Mesodermal cell (in vitro differentiated cells): ENCODE data around the gene GRAP. TPM values are rescaled to one million over a fixed set of nuclear protein-coding genes. Genes with fewer than 3 reads are reported as not detected.
"Not testable (repeated sequence)": the region's sequence is repeated elsewhere in the genome, so short reads cannot be mapped to it uniquely, and the experiment has no call there.

Source experiments
- H3K27ac ChIP-seq: 2 replicates; pipeline ENCODE4 v1.7.0; 2013; ENCODE audit warnings: mild to moderate bottlenecking, low read depth, low read length, moderate library complexity; ENCODE audit not compliant: severe bottlenecking
- H3K36me3 ChIP-seq: 2 replicates; pipeline ENCODE4 v1.7.1; 2013; ENCODE audit warnings: mild to moderate bottlenecking, low read length, moderate library complexity; ENCODE audit not compliant: control insufficient read depth, insufficient read depth
- H3K4me1 ChIP-seq: one replicate; pipeline ENCODE4 v1.7.1; 2013; ENCODE audit warnings: mild to moderate bottlenecking, low read length; ENCODE audit not compliant: insufficient read depth, control insufficient read depth, poor library complexity, severe bottlenecking
- H3K4me3 ChIP-seq: 2 replicates; pipeline ENCODE4 v1.7.0; 2013; ENCODE audit warnings: low read length, control low read depth, mild to moderate bottlenecking; ENCODE audit not compliant: insufficient read depth, poor library complexity, severe bottlenecking; ENCODE audit errors: extremely low read depth
- H3K9me3 ChIP-seq: 2 replicates; pipeline ENCODE4 v1.7.1; 2013; ENCODE audit warnings: mild to moderate bottlenecking, low read length, moderate library complexity; ENCODE audit not compliant: control insufficient read depth
- WGBS, 2 experiments: methylation state at CpG; one replicate each; pipeline ENCODE4 v1.1.5; 2013; ENCODE audit warnings: missing lambda C conversion rate in 2 of 2; ENCODE audit not compliant: insufficient coverage in 2 of 2; 5-methylcytosine and 5-hydroxymethylcytosine counted together
- polyA plus RNA-seq, 2 experiments: library from polyadenylated mRNA; stranded (reverse); fragments of 50-300 nt; gene quantifications; one replicate each; pipeline ENCODE4 v1.2.3, GENCODE V29; 2013

The GRAP gene
- 4.4 TPM for polyA plus RNA-seq (2013, experiment 1 of 2)
- 3.8 TPM for polyA plus RNA-seq (2013, experiment 2 of 2)

DNA sequence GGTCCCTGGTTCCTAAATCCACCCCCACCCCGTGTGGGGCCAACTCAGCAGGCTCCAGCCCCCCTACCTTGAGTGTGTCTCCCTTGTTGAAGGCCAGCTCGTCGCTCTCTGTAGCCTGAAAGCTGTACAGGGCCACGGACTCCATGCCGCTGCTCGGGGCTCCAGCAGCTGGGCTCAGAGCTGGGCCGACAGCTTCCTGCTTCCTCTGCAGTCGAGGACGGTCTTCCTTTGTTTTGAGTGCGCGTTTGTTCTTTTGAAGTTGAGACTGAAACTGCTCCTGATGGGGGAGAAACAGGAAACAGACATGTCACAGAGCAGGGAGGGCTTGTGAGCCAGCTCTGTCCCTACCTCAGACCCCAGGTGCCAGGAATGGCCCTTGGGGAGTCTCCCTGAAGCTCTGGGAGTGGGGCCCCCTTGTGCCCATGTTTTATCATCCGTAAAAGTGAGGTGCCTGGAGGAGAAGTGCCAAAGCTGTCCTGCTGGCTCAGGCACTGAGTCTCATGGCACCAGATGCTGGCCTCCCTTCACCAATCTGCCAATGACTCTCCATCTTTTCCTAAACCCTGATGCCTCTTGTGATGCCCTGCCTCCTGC, at the start of gene GRAP:
GRAP (minus strand) TSS at position 176 of the 594 bp plus-strand sequence; CDS start at position 145, 31 bp downstream.
- H3K27ac ChIP-seq, H3K36me3 ChIP-seq, H3K4me3 ChIP-seq, H3K4me1 ChIP-seq, H3K9me3 ChIP-seq: not testable (repeated sequence)
- no CpG with 5 or more reads among the region's 12 CpGs for WGBS, 2 experiments

DNA sequence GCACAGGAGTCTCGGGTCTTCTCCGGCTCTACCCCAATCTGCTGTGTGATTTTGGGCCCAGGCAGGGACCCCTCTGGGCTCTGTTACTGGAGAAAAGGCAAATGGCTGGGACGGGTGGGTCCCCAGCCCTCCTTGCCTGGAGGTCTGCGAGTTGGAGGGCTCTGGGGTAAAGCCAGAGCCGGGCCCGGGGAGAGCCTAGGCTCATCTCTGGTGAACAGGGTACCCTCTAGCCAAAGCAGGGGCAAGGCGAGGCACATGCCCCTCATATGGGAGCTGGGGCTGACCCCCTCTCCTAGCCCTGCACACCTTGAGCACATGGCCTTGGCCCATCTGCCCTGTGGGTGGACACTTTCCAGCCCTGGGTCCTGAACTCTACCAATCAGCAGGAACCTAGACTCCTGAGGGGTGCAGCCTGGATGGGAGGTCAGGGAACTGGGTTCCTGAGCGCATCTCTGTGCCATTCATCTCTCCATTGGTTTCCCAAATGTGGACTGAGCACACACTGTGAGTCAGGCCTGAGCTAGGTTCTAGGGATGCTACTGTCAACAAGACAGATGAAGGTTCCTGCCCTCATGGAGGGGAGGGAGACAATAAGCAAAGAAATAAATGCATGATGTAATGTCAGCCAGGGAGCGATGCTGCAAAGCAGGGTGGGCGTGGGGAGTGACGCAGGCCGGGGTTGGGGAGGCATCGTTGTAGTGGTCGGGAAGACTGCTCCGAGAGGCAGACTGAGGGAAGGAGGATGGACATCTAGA, 47.1 kb upstream of the GRAP start:
- 93 to 100% methylated on average over 2 to 3 of the region's 15 CpGs for WGBS, 2 experiments
- H3K4me3 ChIP-seq, H3K4me1 ChIP-seq, H3K27ac ChIP-seq, H3K36me3 ChIP-seq, H3K9me3 ChIP-seq: not testable (repeated sequence)

DNA sequence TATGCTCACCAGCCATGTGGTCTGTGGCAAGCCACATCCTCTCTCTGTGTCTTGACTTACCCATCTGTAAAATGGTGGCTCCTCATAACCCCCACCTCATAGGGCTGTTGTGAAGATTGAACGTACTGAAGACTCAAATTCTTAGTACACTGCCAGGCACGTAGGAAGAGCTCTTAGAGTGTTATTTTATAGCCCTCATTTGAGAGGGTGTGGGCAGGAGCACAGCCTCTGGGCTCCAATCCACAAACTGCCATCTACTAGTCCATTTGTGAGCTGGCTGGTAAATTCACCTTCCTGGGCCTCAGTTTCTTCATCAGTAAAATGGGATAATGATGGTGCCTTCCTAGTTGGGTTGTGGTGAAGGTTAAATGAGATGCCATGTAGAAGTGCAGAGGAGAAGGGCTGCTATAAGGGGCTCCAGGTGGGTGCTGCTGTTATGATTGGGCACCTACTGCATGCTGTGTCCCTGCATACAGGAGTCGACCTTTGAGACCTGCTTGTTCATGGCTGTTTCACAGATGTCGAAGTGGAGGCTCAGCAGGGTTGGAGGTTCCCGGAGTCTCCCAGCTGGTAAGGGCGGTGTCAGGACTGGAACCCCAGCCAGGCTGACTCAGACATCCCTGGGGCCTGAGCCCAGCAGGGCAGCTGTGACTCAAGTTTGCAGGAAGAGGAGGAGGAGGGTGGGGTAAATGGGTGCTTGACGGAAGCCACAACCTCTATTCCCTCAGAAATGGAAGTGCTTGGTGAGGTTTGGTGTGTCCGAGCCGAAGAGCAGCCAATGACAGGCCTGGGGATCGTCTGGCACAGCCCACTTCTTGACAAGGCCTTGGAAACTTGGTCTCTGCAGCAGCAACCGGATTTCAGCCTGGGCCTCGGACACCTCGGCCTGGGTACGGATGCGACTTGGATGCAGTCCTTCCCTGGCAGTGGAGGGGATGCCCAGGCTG, 46.3 kb upstream of the GRAP start:
- not testable (repeated sequence) for H3K9me3 ChIP-seq, H3K4me3 ChIP-seq, H3K36me3 ChIP-seq, H3K4me1 ChIP-seq, H3K27ac ChIP-seq
- WGBS, 2 experiments: no CpG with 5 or more reads among the region's 15 CpGs

DNA sequence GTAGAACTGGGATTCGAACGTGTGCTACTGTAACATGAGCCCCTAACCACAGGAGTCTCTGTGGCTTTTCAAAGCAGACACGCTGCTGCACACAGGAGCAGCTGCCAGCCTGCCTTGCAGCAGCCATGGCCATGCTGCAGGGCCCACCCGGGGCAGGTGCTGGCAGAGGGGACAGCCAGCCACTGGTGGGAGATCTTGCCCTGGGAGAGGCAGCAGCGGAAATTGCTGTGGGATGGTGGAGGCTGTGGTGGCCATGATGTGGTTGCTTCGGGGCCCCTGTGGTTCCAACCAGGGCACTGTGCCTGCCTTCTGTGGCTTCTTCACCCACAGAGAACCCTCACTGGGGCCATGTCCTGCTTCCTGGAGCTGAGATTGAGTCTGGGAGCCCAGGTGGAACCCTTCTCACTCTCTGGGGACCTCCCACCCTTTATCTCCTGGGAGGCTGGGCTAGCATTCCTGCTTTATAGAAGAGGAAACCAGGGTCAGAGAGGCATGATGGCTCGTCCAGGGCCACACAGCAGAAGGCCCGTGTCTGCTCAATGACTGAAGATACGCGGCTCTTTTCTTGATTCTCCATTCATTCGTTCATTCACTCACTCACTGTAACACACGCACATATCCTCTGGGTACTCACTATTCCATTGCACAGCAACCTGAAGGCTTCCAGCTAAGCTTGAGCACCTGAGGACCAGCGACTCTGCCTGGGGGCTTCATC, 43.5 kb upstream of the GRAP start:
- H3K36me3 ChIP-seq, H3K4me3 ChIP-seq, H3K27ac ChIP-seq, H3K4me1 ChIP-seq, H3K9me3 ChIP-seq: not testable (repeated sequence)
- WGBS, 2 experiments: no CpG with 5 or more reads among the region's 13 CpGs

DNA sequence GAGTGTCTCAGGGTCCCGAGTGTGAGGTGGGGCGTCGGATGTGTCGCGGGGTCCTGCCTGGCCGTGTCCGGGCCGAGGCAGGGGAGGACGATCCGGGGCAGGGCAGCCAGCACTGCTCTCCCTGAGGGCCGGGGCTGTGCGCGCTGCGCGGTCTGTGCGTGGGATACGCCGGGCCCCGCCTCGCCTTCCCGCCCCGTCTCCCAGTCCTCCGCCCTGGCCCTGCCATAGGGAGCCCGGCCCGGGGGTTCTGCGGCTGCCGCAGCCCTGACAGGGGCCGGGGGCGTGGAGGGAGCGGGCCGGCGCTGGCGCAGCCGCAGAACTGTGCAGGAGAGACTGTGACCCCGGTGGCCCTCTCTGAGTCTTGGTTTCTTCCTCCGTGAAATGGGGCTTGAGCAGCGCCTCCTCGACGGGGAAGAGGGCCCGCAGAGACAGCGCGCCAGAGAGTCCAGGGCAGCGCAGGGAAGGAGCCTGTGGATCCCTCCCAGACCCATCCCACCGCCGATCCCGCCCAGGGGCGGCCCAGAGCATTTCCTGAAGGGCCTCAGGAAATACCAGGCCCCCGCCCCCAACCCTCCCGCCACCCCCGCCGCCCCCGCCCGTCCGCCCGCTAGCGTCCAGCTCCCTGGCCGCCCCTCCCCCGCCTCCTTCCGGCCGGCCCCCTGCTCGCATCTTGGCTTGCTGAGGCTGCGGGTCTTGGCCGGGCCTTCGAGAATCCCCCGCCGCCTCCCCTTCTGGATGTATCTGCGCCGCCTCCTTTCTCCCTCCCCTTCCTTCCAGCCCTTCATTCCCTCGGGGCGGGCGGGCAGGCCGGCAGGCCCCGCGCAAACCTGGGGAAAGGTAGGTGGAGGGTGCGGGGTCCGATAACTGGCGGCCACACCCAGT, 42.3 kb upstream of the GRAP start:
- not testable (repeated sequence) for H3K27ac ChIP-seq

DNA sequence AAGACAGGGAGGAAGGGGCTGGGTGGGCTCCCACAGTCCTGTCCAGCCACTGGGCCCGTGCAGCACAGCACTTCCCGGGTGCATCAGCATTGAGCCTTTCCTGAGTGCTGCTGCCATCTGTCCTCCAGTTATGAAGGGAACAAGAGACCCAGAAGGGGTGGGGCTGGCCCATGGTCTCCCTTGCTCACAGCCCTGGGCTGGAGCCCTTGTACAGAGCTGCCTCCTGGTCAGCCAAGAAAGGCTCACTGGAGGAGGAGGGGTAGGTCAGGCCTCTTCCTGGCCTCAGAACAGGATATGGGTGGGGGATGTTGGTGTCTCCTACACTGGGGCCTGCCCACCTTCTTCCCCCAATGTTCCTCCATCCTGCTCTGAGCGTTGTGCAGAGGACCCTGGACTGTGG, 30.6 kb upstream of the GRAP start:
- not testable (repeated sequence) for H3K27ac ChIP-seq, H3K4me1 ChIP-seq, H3K9me3 ChIP-seq, H3K4me3 ChIP-seq, H3K36me3 ChIP-seq
- WGBS, 2 experiments: no CpG with 5 or more reads among the region's 3 CpGs

More for the DNA sequence above, 42.3 kb upstream of the GRAP start:
- not testable (repeated sequence) for H3K36me3 ChIP-seq, H3K4me3 ChIP-seq, H3K4me1 ChIP-seq, H3K9me3 ChIP-seq
- no CpG with 5 or more reads among the region's 77 CpGs for WGBS, 2 experiments

DNA sequence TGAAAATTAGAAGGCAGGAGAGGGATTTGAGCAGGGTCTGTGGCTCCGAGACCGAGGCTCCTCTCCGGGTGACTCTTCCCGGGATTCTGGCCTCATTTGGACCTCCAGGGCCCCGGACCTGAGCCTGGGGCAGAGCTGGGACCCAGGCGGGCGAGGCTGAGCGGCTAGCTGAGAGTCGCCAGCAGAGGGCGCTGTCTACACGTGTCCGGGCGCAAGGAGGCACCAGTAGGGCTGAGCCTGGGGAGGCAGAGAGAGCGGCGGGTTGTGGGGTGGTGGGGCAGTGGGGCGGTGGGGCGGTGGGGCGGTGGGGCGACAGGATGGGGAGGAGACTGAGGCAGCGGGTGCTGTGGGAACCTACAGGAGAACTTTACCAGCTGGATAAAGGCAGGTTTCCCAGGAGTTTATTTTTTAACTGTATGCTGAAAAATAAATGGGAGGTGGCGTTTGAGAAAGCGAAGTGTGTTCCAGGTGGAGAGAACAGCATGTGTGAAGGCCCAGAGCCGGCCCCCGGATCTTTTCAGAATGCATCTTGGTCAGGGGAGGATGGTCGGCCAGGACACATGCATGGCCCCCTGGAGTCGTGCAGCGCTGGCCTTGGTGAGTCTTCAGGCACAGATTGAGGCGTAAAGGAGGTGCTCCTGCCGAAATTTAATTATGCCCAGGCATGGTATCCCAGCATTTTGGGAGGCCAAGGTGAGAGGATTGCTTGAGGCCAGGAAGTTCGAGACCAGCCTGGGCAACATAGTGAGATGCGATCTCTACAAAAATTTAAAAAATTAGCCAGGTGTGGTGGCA, 29.8 kb upstream of the GRAP start:
- not testable (repeated sequence) for H3K9me3 ChIP-seq, H3K27ac ChIP-seq, H3K4me1 ChIP-seq, H3K36me3 ChIP-seq, H3K4me3 ChIP-seq
- WGBS, 2 experiments: no CpG with 5 or more reads among the region's 31 CpGs

DNA sequence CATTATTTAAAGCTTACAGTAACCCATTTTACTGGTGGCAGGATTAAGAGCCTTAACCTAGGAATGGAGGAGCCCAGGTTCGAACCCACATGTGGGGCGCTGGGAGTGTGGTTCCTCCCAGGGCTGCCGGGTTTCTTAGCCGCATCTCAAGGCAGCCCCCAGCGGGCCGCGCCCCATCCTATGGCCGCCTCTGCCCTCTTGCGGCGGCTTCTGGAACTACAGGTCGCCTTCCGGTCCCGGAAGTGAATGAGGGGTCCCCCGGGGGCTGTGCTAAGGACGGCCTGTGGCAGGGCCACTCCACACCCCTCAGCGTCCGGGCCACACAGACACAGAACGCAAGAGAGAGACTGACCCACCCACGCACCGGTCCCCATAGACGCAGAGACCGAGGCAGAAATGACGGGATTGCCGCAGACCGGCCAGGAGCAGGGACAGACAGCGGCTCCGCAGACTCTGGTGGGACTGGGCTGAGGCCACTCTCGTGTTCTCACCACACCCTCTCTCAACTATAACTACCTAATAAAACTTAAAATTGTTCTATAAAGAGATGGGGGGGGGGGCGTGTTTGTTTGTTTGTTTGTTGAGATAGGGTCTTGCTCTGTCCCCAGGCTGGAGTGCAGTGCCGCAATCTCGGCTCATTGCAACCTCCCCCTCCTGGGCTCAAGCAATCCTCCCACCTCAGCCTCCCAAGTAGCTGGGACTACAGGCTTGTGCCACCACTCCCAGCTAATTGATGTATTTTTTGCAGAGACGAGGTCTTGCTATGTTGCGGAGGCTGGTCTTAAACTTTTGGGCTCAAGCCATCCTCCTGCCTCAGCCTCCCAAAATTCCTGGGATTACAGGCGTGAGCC, 23.8 kb upstream of the GRAP start:
- not testable (repeated sequence) for H3K9me3 ChIP-seq, H3K27ac ChIP-seq, H3K36me3 ChIP-seq, H3K4me3 ChIP-seq, H3K4me1 ChIP-seq
- WGBS, 2 experiments: no CpG with 5 or more reads among the region's 34 CpGs

DNA sequence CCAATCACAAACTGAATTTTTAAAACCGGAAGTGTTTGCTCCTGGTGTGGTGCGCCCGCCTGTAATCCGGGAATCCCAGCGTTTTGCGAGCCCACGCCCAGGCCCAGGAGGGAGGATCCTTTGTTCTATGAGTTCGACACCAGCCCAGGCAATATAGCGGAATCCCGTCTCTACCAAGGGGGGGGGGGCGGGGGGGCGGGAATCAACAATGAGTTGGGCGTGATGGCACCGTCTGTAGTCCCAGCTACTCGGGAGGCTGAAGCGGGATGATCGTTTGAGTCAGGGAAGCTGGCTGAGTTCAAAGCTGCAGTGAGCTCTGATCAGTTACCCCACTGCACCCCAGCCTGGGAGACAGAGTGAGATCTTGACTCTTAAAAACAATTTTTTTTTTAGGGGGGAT, 17.6 kb upstream of the GRAP start:
- H3K4me3 ChIP-seq: not testable (repeated sequence)
- no CpG with 5 or more reads among the region's 17 CpGs for WGBS, 2 experiments

More for the DNA sequence above, 17.6 kb upstream of the GRAP start:
- not testable (repeated sequence) for H3K4me1 ChIP-seq, H3K27ac ChIP-seq, H3K9me3 ChIP-seq, H3K36me3 ChIP-seq
